Heart left ventricle (tissue), 16 donors: ENCODE data around the gene MBLAC2. TPM values are rescaled to one million over a fixed set of nuclear protein-coding genes. Genes with fewer than 3 reads are reported as not detected.

Source experiments
- ATAC-seq, 4 donors: fragments of 200-7000 bp; cut with Tn5 transposase; one replicate each; pipeline ENCODE4 v1.9.1; 2020 to 2022; ENCODE audit warnings: moderate library complexity in 4 of 4, mild to moderate bottlenecking in 3 of 4, moderate number of reproducible peaks in 1 of 4
- DNase-seq, 5 donors: peaks; one replicate each; pipeline ENCODE4 v3.0.0-alpha.2; 2020
- H3K27ac ChIP-seq, 12 donors: fragments of 200-600 bp; sonication (generic) in 4 of 12; one replicate each; pipeline versions ENCODE4 v1.5.0 to v1.8.0; 2016 to 2022; ENCODE audit warnings: mild to moderate bottlenecking in 2 of 12
- H3K27me3 ChIP-seq, 9 donors: fragments of 200-600 bp; sonication (generic) in 2 of 9; one replicate each; pipeline versions ENCODE4 v1.5.1 to v1.8.0; 2016 to 2022; ENCODE audit warnings: mild to moderate bottlenecking in 3 of 9
- H3K36me3 ChIP-seq, 9 donors: fragments of 200-600 bp; sonication (generic) in 2 of 9; one replicate each; pipeline versions ENCODE4 v1.5.0 to v1.8.0; 2018 to 2022; ENCODE audit warnings: mild to moderate bottlenecking in 2 of 9
- H3K4me1 ChIP-seq, 12 donors: fragments of 200-600 bp; sonication (generic) in 4 of 12; one replicate each; pipeline versions ENCODE4 v1.5.0 to v1.8.0; 2016 to 2022; ENCODE audit warnings: mild to moderate bottlenecking in 3 of 12
- H3K4me3 ChIP-seq, 12 donors: fragments of 200-600 bp; sonication (generic) in 4 of 12; one replicate each; pipeline versions ENCODE4 v1.5.0 to v1.8.0; 2017 to 2022; ENCODE audit warnings: mild to moderate bottlenecking in 9 of 12, moderate library complexity in 4 of 12
- H3K9me3 ChIP-seq, 12 donors: fragments of 200-600 bp; sonication (generic) in 4 of 12; one replicate each; pipeline versions ENCODE4 v1.5.0 to v1.8.0; 2016 to 2022; ENCODE audit warnings: mild to moderate bottlenecking in 1 of 12
- POLR2A ChIP-seq, 2 donors: fragments of 450-650 bp; IDR thresholded peaks; one replicate each; pipeline ENCODE4 v1.6.1; 2017; ENCODE audit warnings: antibody characterized with exemption in 2 of 2, mild to moderate bottlenecking in 2 of 2, moderate library complexity in 2 of 2
- WGBS, 4 donors: extraction: QIAGEN DNeasy Blood & Tissue Kit in 2 of 4; methylation state at CpG; one replicate each; pipeline versions ENCODE4 v1.1.5 to v1.1.7; 2013 to 2018; 5-methylcytosine and 5-hydroxymethylcytosine counted together
- intact Hi-C, 10 donors: fragments of 100-400 bp; cut with DNase I; formaldehyde crosslinking; loops; one replicate each; pipeline versions ENCODE4 v1.11.1 to v1.14.2; 2022
- polyA plus RNA-seq, 2 donors: library from polyadenylated mRNA; stranded (reverse); fragments of 200-250 nt; gene quantifications; one replicate each; pipeline ENCODE4 v1.2.3, GENCODE V29; 2013
- total RNA-seq, 9 donors: library from RNA; depleted of rRNA in 2 of 9; stranded (reverse); fragments of >200 nt in 2 of 9; fragmentation: NEBNext Ultra II Directional in 3 of 9; extraction: Animal tissue kit (Norgen Biotek cat#: 25700) in 3 of 9; gene quantifications; one replicate each; pipeline versions ENCODE4 v1.1.0 to v1.2.4, GENCODE V29; 2016 to 2023
- TF ChIP-seq, protein P1 (sequence below), 12 donors: fragments of 200-600 bp; sonication (generic) in 4 of 12; IDR thresholded peaks; one replicate each; pipeline versions ENCODE4 v1.5.0 to v1.8.0; 2018 to 2022; ENCODE audit warnings: antibody characterized with exemption in 12 of 12, mild to moderate bottlenecking in 5 of 12
- donor health status: ischemic (EF 13 %, LVEDD 7.1; RV severe dilation, severe dysfunction).
- donor health status: healthy with polysubstance abuse.
- donor health status: DM: no; HTN: yes; CAD: no.
- donor health status: DM: no; HTN: no; CAD: no.
- donor health status: ischemic (EF 25% LVEDD 6.9; RV normal size, moderate dysfunction).
- donor health status: ischemic (EF 25% LVEDD 5.7; RV mildly dilated, moderate dysfunction).
- donor health status: healthy.
- donor health status: DM: yes; HTN: yes; CAD: no.
- donor health status: ischemic (EF 35%, LVEDD 5.7; RV mildly dilated, moderate dysfunction).
- donor health status: nonischemic (EF 11% LVEDD 7.7; RV severe dilation, severe dysfunction).
- donor health status: DM: yes; HTN: yes; CAD: no.
- donor health status: PGD.
- donor health status: ischemic (EF 29% LVEDD 5.4; RV normal size, mild dysfunction).
- donor health status: nonischemic (EF 23%, LVEDD 6.1; RV moderate dilation, normal function).

The MBLAC2 gene
- total and polyA plus RNA-seq, 11 donors, result 1.3 to 5.3 (median 3.3) TPM

DNA sequence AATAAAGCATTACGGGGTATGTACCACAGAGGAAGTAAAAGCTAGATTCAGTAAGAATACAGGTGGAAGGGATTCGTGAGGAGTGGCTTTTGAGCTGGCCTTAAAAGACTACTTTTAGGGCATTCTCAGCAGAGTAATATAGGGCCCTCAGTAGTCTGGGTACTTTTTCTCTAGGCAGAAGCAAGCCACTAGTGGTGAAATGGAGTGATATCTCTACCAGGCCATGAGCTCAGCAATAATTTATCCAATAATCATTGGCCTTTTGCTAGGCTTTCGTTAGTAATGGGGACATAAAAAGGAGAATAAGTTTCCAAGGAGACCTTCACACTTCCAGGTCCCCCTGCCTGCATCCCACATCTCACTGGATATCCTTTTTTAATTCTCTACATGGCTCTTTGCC lies 1.8 kb upstream of the MBLAC2 start:
- H3K4me3 ChIP-seq, result no peak overlapping the region
- H3K27ac ChIP-seq, result no peak overlapping the region
- TF ChIP-seq, protein P1, sequence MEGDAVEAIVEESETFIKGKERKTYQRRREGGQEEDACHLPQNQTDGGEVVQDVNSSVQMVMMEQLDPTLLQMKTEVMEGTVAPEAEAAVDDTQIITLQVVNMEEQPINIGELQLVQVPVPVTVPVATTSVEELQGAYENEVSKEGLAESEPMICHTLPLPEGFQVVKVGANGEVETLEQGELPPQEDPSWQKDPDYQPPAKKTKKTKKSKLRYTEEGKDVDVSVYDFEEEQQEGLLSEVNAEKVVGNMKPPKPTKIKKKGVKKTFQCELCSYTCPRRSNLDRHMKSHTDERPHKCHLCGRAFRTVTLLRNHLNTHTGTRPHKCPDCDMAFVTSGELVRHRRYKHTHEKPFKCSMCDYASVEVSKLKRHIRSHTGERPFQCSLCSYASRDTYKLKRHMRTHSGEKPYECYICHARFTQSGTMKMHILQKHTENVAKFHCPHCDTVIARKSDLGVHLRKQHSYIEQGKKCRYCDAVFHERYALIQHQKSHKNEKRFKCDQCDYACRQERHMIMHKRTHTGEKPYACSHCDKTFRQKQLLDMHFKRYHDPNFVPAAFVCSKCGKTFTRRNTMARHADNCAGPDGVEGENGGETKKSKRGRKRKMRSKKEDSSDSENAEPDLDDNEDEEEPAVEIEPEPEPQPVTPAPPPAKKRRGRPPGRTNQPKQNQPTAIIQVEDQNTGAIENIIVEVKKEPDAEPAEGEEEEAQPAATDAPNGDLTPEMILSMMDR (IDR thresholded peaks at IDR 0.05), result no peak
- TF ChIP-seq POLR2A (IDR thresholded peaks at IDR 0.05), result no peak
- intact Hi-C loops, result loop anchor here in 4 of 10 donors (5.0 to 10.0 kb wide), 3 partner anchors 48 to 62 kb away; partner anchors contain the start of gene LYSMD3 (in 3 of the 4)
- no peaks in the 10 kb centered on the region for H3K9me3 ChIP-seq
- WGBS, 4 donors, result 86 to 93% (median 89%) methylated on average over 3 of the region's 3 CpGs
- ATAC-seq, result no peak
- no peaks in the 10 kb centered on the region for H3K27me3 ChIP-seq
- no peaks in the 10 kb centered on the region for H3K36me3 ChIP-seq
- DNase-seq, result no peak
- H3K4me1 ChIP-seq, result peaks cover 0 to 21% (median 13%) of the 10 kb centered on the region in 12 donors

DNA sequence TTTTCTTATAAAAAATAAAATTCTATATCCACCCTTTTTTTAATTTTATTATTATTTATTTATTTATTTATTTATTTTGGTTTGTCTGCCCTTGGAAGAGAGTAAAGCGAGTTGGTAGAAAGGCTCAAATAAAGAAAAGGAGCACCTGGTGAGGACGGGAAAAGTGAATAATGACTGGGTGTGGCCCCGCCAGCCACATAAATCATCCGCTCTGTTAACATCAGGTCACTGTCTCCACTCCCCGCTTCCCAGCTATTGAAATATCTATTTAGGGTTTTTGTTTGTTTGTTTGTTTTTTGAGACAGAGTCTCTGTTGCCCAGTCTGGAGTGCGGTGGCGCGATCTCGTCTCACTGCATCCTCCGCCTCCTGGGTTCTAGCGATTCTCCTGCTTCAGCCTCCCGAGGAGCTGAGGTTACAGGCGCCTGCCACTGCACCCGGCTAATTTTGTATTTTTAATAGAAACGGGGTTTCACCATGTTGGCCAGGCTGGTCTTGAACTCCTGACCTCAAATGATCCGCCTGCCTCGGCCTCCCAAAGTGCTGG lies 937 bp upstream of the MBLAC2 start:
- peak overlapping the region in 8 of 12 donors; percentile 71 to 91 (median 84) for H3K4me3 ChIP-seq
- DNase-seq (no peak), ATAC-seq (no peak)
- no peaks in the 10 kb centered on the region for H3K9me3 ChIP-seq
- no peaks in the 10 kb centered on the region for H3K27me3 ChIP-seq
- no peaks in the 10 kb centered on the region for H3K36me3 ChIP-seq
- H3K4me1 ChIP-seq, result peaks cover 0 to 21% (median 13%) of the 10 kb centered on the region in 12 donors
- intact Hi-C loops, result loop anchor here in 8 of 10 donors (2.0 to 10.0 kb wide), 6 partner anchors 49 to 61 kb away; partner anchors contain the start of gene LYSMD3 (in 5 of the 8)
- TF ChIP-seq, protein P1 (IDR thresholded peaks at IDR 0.05), result no peak
- no peak for TF ChIP-seq POLR2A (IDR thresholded peaks at IDR 0.05)
- peak overlapping the region in 1 of 12 donors; percentile 6 for H3K27ac ChIP-seq
- 72 to 79% (median 75%) methylated on average over 17 of the region's 17 CpGs for WGBS, 4 donors

DNA sequence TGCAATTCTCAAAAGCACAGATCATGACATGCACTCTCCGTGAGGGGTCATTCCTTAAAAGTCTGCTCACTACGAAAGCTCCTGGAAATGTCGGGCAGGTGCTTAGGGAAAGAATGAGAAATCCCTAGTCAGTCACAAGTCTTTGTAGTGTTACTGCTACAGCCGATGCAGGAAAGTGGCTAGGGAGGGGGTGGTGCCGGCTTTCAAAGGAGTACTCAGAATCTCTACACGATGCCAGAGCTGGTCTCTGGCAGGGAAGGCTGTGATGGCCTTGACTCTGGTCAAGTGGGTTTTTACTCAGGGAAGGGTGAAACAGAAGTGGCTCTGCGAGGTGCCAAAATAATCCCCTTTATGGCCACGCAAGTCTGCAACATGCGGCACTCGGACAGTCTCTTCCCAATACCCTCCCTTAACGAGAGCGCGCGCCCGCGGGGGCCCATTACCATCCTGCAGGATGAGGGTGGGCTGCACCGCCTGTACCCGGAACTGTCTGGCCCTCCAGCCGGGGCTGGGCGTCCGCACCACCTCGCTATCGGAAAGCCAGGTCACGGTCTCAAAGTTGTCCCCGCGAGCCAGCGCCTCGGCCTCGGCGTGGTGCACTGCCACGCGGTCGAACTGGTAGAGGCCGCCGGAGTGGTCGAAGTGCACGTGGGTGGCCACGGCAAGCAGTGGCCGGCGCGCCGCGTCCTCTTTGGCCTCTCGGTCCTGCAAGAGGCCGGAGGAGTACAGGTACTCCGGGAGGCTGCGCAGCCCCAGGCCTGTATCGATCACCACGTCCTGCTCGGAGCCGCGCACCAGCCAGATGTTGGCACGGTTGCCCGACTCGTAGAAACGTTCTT lies 956 bp downstream of the MBLAC2 start:
- no peaks in the 10 kb centered on the region for H3K36me3 ChIP-seq
- H3K9me3 ChIP-seq, result no peaks in the 10 kb centered on the region
- no peak for TF ChIP-seq POLR2A (IDR thresholded peaks at IDR 0.05)
- TF ChIP-seq, protein P1 (IDR thresholded peaks at IDR 0.05), result no peak
- peak overlapping the region; percentile 51 to 91 (median 82) for H3K4me3 ChIP-seq
- H3K4me1 ChIP-seq, result peaks cover 0 to 21% (median 13%) of the 10 kb centered on the region in 12 donors
- no peaks in the 10 kb centered on the region for H3K27me3 ChIP-seq
- H3K27ac ChIP-seq, result peak overlapping the region in 11 of 12 donors; percentile 72 to 90 (median 83)
- WGBS, 4 donors, result 1 to 5% (median 1%) methylated on average over 8 to 56 of the region's 56 CpGs
- ATAC-seq (peak; percentile 9 to 55 (median 44)), DNase-seq (peak; percentile 7 to 67 (median 49))
- intact Hi-C loops, result loop anchor here in 8 of 10 donors (1.0 to 10.0 kb wide), 9 partner anchors 51 to 66 kb away; partner anchors contain the start of genes LYSMD3 (in 6 of the 8) and CETN3 (in 1 of the 8)
